ENCODE measurements around the gene ELP6. TPM values are rescaled to one million over a fixed set of nuclear protein-coding genes. Genes with fewer than 3 reads are reported as not detected.
"Not testable (repeated sequence)": the region's sequence is repeated elsewhere in the genome, so short reads cannot be mapped to it uniquely, and the experiment has no call there.

ELP6 gene
- total RNA-seq, 2 experiments from 2014 or later, result 46.6 to 48.8 TPM

GRCh38 chr3:47475029-47475569, 38.4 kb downstream of the ELP6 start:
- H3K4me1 Mint-ChIP-seq, result peaks cover 34% of the 10 kb centered on the region
- CTCF ChIA-PET, result interaction anchor here (0.6 to 4.2 kb wide), 8 partner anchors 10 to 305 kb away, joined by 3 to 89 read pairs (median 3); partner anchors contain the start of gene ELP6
- DNase-seq (peak; percentile 43), ATAC-seq (peak; percentile 4)
- no peaks in the 10 kb centered on the region for H3K9me3 Mint-ChIP-seq (ENCODE audit: low read depth)
- H3K27me3 Mint-ChIP-seq, result no peaks in the 10 kb centered on the region
- peak overlapping the region; percentile 80 for H3K27ac Mint-ChIP-seq
- peak overlapping the region; percentile 89 for H3K4me3 Mint-ChIP-seq
- peaks cover 9% of the 10 kb centered on the region for H3K36me3 Mint-ChIP-seq

DNA sequence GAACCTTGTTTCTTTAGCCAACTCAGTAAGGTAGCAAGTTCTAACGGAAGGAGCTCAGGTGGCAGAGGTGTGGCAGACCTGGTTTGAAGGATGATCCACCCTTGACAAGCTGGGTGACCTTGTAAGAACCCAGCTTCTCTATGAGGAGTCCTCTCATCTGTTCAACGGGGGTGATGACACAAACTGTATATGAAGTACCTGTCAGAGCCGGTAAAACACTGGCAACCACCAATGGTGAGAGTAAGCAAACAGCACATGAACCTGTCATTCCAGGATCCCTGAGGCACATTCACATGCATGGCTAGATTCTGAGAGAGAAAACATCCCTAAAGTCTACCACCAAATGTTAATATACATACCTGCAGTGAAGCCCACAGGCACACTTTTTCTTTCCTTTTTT, 40.1 kb downstream of the ELP6 start:
- DNase-seq (no peak), ATAC-seq (no peak)
- H3K27me3 Mint-ChIP-seq, result no peaks in the 10 kb centered on the region
- H3K4me1 Mint-ChIP-seq, result peaks cover 35% of the 10 kb centered on the region
- no peaks in the 10 kb centered on the region for H3K9me3 Mint-ChIP-seq (ENCODE audit: low read depth)
- peak overlapping the region; percentile 36 for H3K4me3 Mint-ChIP-seq
- CTCF ChIA-PET, result interaction anchor here (2.0 kb wide), 1 partner anchor 52 kb away, joined by 6 read pairs; no protein-coding TSS in a partner anchor
- H3K36me3 Mint-ChIP-seq, result peaks cover 15% of the 10 kb centered on the region
- H3K27ac Mint-ChIP-seq, result peak overlapping the region; percentile 17

DNA sequence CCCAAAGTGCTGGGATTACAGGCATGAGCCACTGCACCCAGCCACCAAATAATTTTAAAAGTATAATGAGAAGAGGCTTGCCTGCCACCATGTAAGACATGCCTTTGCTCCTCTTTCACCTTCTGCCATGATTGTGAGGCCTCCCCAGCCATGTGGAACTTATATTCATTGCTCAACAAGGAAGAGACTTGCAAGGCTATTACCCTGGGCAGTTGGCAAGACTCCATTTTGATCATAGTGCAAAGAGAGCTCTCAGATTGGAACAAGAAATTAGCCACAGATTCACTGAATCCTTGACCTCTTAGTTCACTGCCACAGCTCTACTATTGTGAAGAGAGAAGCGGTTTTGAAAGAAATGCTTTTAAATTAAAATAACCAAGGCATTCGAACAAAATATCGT, 43.9 kb downstream of the ELP6 start:
- CTCF ChIA-PET, result interaction anchor here (1.1 kb wide), 1 partner anchor 48 kb away, joined by 3 read pairs; no protein-coding TSS in a partner anchor
- no peaks in the 10 kb centered on the region for H3K27me3 Mint-ChIP-seq
- peaks cover 6% of the 10 kb centered on the region for H3K9me3 Mint-ChIP-seq (ENCODE audit: low read depth)
- no peak for DNase-seq
- peaks cover 30% of the 10 kb centered on the region for H3K36me3 Mint-ChIP-seq
- peaks cover 34% of the 10 kb centered on the region for H3K4me1 Mint-ChIP-seq
- no peak overlapping the region for H3K27ac Mint-ChIP-seq
- no peak for ATAC-seq
- no peak overlapping the region for H3K4me3 Mint-ChIP-seq

DNA sequence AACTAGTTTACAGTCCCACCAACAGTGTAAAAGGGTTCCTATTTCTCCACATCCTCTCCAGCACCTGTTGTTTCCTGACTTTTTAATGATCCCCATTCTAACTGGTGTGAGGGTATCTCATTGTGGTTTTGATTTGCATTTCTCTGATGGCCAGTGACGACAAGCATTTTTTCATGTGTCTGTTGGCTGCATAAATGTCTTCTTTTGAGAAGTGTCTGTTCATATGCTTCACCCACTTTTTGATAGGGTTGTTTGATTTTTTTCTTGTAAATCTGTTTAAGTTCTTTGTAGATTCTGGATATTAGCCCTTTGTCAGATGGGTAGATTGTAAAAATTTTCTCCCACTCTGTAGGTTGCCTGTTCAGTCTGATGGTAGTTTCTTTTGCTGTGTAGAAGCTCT, 45.2 kb downstream of the ELP6 start:
- CTCF ChIA-PET, result not testable (repeated sequence)

GRCh38 chr3:47464588-47464987, 48.9 kb downstream of the ELP6 start:
- peaks cover 20% of the 10 kb centered on the region for H3K4me1 Mint-ChIP-seq
- no peaks in the 10 kb centered on the region for H3K27me3 Mint-ChIP-seq
- no peak overlapping the region for H3K27ac Mint-ChIP-seq
- DNase-seq (no peak), ATAC-seq (no peak)
- H3K9me3 Mint-ChIP-seq (ENCODE audit: low read depth), result peaks cover 6% of the 10 kb centered on the region
- CTCF ChIA-PET, result no interaction called here
- H3K4me3 Mint-ChIP-seq, result no peak overlapping the region
- H3K36me3 Mint-ChIP-seq, result peaks cover 34% of the 10 kb centered on the region

More for the DNA sequence above, 45.2 kb downstream of the ELP6 start:
- ATAC-seq; H3K27me3 Mint-ChIP-seq; H3K9me3 Mint-ChIP-seq (ENCODE audit: low read depth); H3K4me3 Mint-ChIP-seq; H3K27ac Mint-ChIP-seq; DNase-seq: not testable (repeated sequence)
- Mint-ChIP-seq H3K36me3 (peaks cover 33% of the 10 kb centered on the region), H3K4me1 (peaks cover 25% of the 10 kb centered on the region)

GRCh38 chr3:47459534-47460085, 53.9 kb downstream of the ELP6 start:
- DNase-seq; ATAC-seq; H3K27ac Mint-ChIP-seq; H3K27me3 Mint-ChIP-seq; H3K9me3 Mint-ChIP-seq (ENCODE audit: low read depth); H3K4me1 Mint-ChIP-seq; H3K4me3 Mint-ChIP-seq: not testable (repeated sequence)
- peaks cover 15% of the 10 kb centered on the region for H3K36me3 Mint-ChIP-seq
- CTCF ChIA-PET, result interaction anchor here (1.5 kb wide), 1 partner anchor 16 kb away, joined by 3 read pairs; no protein-coding TSS in a partner anchor

DNA sequence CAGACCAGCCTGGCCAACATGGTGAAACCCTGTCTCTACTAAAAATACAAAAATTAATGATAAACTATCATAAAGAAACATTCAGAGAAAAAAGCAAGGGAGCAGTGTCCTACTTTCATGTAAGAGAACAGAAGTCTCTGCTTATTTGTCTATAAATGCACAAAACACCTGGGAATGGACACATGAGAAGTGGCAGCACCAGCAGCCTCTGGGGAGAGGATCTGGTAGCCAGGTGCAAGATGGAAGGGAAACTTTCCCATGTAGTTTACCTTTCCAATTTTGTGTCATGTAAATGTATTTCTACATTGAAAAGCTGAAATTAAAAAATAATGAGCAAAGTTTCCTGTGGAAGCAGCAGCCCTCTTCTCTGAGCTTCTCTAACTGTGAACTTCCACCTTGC, 56.5 kb downstream of the ELP6 start:
- no peak overlapping the region for H3K4me3 Mint-ChIP-seq
- no peak for ATAC-seq
- no peaks in the 10 kb centered on the region for H3K27me3 Mint-ChIP-seq
- H3K4me1 Mint-ChIP-seq, result peaks cover 3% of the 10 kb centered on the region
- CTCF ChIA-PET, result no interaction called here
- no peak overlapping the region for H3K27ac Mint-ChIP-seq
- no peak for DNase-seq
- no peaks in the 10 kb centered on the region for H3K9me3 Mint-ChIP-seq (ENCODE audit: low read depth)
- peaks cover 11% of the 10 kb centered on the region for H3K36me3 Mint-ChIP-seq

GRCh38 chr3:47455806-47456452, 57.6 kb downstream of the ELP6 start:
- no peaks in the 10 kb centered on the region for H3K9me3 Mint-ChIP-seq (ENCODE audit: low read depth)
- H3K4me3 Mint-ChIP-seq, result no peak overlapping the region
- CTCF ChIA-PET, result no interaction called here
- peaks cover 3% of the 10 kb centered on the region for H3K4me1 Mint-ChIP-seq
- no peak overlapping the region for H3K27ac Mint-ChIP-seq
- DNase-seq, result no peak
- no peaks in the 10 kb centered on the region for H3K27me3 Mint-ChIP-seq
- no peak for ATAC-seq
- H3K36me3 Mint-ChIP-seq, result peaks cover 12% of the 10 kb centered on the region

GRCh38 chr3:47452453-47453215, 60.9 kb downstream of the ELP6 start:
- no peak for ATAC-seq
- CTCF ChIA-PET, result interaction anchor here (0.7 kb wide), 1 partner anchor 10 kb away, joined by 3 read pairs; no protein-coding TSS in a partner anchor
- H3K27me3 Mint-ChIP-seq, result no peaks in the 10 kb centered on the region

More at GRCh38 chr3:47452453-47453215, 60.9 kb downstream of the ELP6 start:
- H3K36me3 Mint-ChIP-seq, result peaks cover 12% of the 10 kb centered on the region
- peaks cover 3% of the 10 kb centered on the region for H3K4me1 Mint-ChIP-seq
- H3K9me3 Mint-ChIP-seq (ENCODE audit: low read depth), result peaks cover 6% of the 10 kb centered on the region
- H3K4me3 Mint-ChIP-seq, result no peak overlapping the region
- H3K27ac Mint-ChIP-seq, result no peak overlapping the region
- no peak for DNase-seq

Other genes starting within 250 kb of the ELP6 start
- 1 to 10 TPM; 3.7 to 5.8 TPM for gene KIF9, start 230.9 kb downstream of the ELP6 start, total RNA-seq
- 10 to 100 TPM; 25.1 to 33.5 TPM for gene KLHL18, start 230.8 kb downstream of the ELP6 start, total RNA-seq
- gene PTPN23, start 132.7 kb downstream of the ELP6 start, total RNA-seq, result 10 to 100 TPM; 27.0 to 32.9 TPM
- 10 to 100 TPM; 65.5 to 69.2 TPM for gene SCAP, start 37.8 kb downstream of the ELP6 start, total RNA-seq
- under 1 TPM; 0.21 to 0.32 TPM for gene CSPG5, start 65.2 kb upstream of the ELP6 start, total RNA-seq